Measurements from ENCODE around the gene OXSR1.

GRCh38 chr3:38142959-38143358 lies 22.4 kb upstream of the OXSR1 start:
- no peak for TF ChIP-seq CTCF (IDR thresholded peaks at IDR 0.05)
- TF ChIP-seq EP300 (IDR thresholded peaks at IDR 0.05): no peak
- no peak for TF ChIP-seq POLR2A (IDR thresholded peaks at IDR 0.05; ENCODE audit: low read length)
- TF ChIP-seq CEBPB (IDR thresholded peaks at IDR 0.05): no peak
- TF ChIP-seq RAD21 (conservative IDR thresholded peaks at IDR 0.05 in 1 of 2, IDR thresholded peaks at IDR 0.05 in 1 of 2): no peak
- TF ChIP-seq SREBF2 (IDR thresholded peaks at IDR 0.05): no peak
- no peak for TF ChIP-seq RCOR1 (IDR thresholded peaks at IDR 0.05; ENCODE audit: low read depth, low read length)
- no peak for TF ChIP-seq JUNB (IDR thresholded peaks at IDR 0.05)
- no peak for TF ChIP-seq FOSL2 (IDR thresholded peaks at IDR 0.05)
- TF ChIP-seq FOSL2 (CRISPR knock-in tag; IDR thresholded peaks at IDR 0.05): no peak
- TF ChIP-seq KDM1A (IDR thresholded peaks at IDR 0.05; ENCODE audit: low read depth): no peak
- no peak for TF ChIP-seq CHD2 (IDR thresholded peaks at IDR 0.05; ENCODE audit: low read length, partially characterized antibody)
- no peak for TF ChIP-seq KDM5A (IDR thresholded peaks at IDR 0.05)
- TF ChIP-seq EHF (CRISPR knock-in tag; IDR thresholded peaks at IDR 0.05): no peak
